Fibroblast of villous mesenchyme (primary cell): ENCODE measurements around the gene RNF217. TPM values are rescaled to one million over a fixed set of nuclear protein-coding genes. Genes with fewer than 3 reads are reported as not detected.
"Not testable (repeated sequence)": the region's sequence is repeated elsewhere in the genome, so short reads cannot be mapped to it uniquely, and the experiment has no call there.

ENCODE experiments used
- DNase-seq: peaks from one replicate; pipeline ENCODE4 v3.0.0-alpha.2; 2010; ENCODE audit warnings: low read depth
- H3K4me3 ChIP-seq: 2 replicates; pipeline ENCODE4 v1.5.1; 2011; ENCODE audit warnings: low read depth, mild to moderate bottlenecking, low read length
- CTCF ChIP-seq: IDR thresholded peaks from 2 replicates; pipeline ENCODE4 v1.5.1; 2012; ENCODE audit warnings: low read depth, mild to moderate bottlenecking, low read length; ENCODE audit not compliant: insufficient read depth
- total RNA-seq: library from RNA; depleted of rRNA; stranded (reverse); fragments of >200 nt; gene quantifications from 2 replicates; pipeline ENCODE4 v1.2.3, GENCODE V29; 2012

Gene RNF217
- total RNA-seq, 1 donor = 25.5 TPM

- H3K4me3 ChIP-seq = no peak overlapping the region
- peak; percentile 54 for DNase-seq
- TF ChIP-seq CTCF = no peak
Measured at GRCh38 chr6:125022391-125022989, 60.3 kb downstream of the RNF217 start.

DNA sequence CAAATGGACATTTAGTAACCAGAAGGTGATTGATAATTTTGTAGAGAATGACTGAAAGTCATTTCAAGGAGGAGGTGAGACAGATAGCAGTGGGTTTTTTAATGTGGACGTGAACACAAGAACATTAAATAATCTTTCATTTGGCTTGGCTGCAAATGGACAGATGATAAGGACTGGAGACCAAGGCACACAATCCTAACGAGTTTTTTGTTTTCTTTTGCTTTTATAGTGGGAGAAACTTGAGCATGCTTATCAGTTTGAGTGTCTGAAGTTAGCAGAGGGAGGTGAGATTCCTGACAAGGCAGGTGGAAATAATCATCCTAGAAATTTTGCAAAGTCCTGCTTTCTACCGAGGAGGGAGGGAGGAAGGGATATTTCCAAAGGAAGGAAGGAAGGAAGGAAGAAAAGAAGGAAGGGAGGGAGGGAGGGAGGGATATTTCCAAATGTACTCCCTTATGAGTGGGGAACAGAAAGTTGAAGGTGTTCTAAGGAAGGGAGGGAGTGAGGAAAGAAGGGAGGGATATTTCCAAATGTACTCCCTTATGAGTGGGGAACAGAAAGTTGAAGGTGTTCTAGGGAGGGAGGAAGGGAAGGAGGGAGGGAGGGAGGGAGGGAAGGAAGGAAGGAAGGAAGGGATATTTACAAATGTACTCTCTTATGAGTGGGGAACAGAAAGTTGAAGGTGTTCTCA lies 63.1 kb downstream of the RNF217 start:
- TF ChIP-seq CTCF = no peak
- no peak overlapping the region for H3K4me3 ChIP-seq
- no peak for DNase-seq

GRCh38 chr6:125027287-125027686 lies 65.0 kb downstream of the RNF217 start:
- no peak overlapping the region for H3K4me3 ChIP-seq
- DNase-seq = no peak
- no peak for TF ChIP-seq CTCF

GRCh38 chr6:125030969-125031368 lies 68.7 kb downstream of the RNF217 start:
- no peak overlapping the region for H3K4me3 ChIP-seq
- no peak for DNase-seq
- TF ChIP-seq CTCF = no peak

GRCh38 chr6:125031385-125031784 lies 69.1 kb downstream of the RNF217 start:
- H3K4me3 ChIP-seq = no peak overlapping the region
- no peak for DNase-seq
- no peak for TF ChIP-seq CTCF

- not testable (repeated sequence) for H3K4me3 ChIP-seq, DNase-seq
Measured at GRCh38 chr6:125034929-125035328, 72.7 kb downstream of the RNF217 start.

GRCh38 chr6:125036486-125036885 lies 74.2 kb downstream of the RNF217 start:
- not testable (repeated sequence) for H3K4me3 ChIP-seq, DNase-seq

- no peak overlapping the region for H3K4me3 ChIP-seq
- no peak for TF ChIP-seq CTCF
- no peak for DNase-seq
Measured at GRCh38 chr6:125037827-125038226, 75.6 kb downstream of the RNF217 start.
